ENCODE results near the gene TFCP2L1. TPM values are rescaled to one million over a fixed set of nuclear protein-coding genes. Genes with fewer than 3 reads are reported as not detected.

Gene TFCP2L1
- total RNA-seq, 1 experiment from 2014 or later = 1.8 TPM

GRCh38 chr2:121287146-121287798 lies 2.3 kb upstream of the TFCP2L1 start:
- Histone ChIP-seq H3K27me3 (ENCODE audit: insufficient read depth, low read length) (peaks cover 10% of the 10 kb centered on the region; the same call in 1 of the 2 replicates), H4K8ac (replicated peaks; ENCODE audit: insufficient read length, low read depth, low read length) (no peak overlapping the region), H3K4me2 (ENCODE audit: insufficient read depth, insufficient read length, low read length) (no peak overlapping the region), H2BK120ac (ENCODE audit: low read depth, low read length, poor library complexity, severe bottlenecking) (no peak overlapping the region), H2BK20ac (ENCODE audit: low read depth, low read length, poor library complexity, severe bottlenecking) (no peak overlapping the region), H4K91ac (ENCODE audit: insufficient read length, low read depth, low read length) (no peak overlapping the region), H3K23me2 (ENCODE audit: insufficient read length, low read depth, low read length, poor library complexity, severe bottlenecking) (peaks cover 3% of the 10 kb centered on the region), H3K9ac (ENCODE audit: extremely low read depth, insufficient read length, low read length) (no peak overlapping the region), H2BK15ac (ENCODE audit: low read depth, low read length) (no peak overlapping the region), H2AFZ (ENCODE audit: low read length) (no peak overlapping the region), H2BK5ac (ENCODE audit: insufficient read length, low read length) (no peak overlapping the region), H2AK5ac (ENCODE audit: insufficient read length, low read length) (no peak overlapping the region), H3K4ac (ENCODE audit: low read depth, low read length) (no peak overlapping the region), H3K4me1 (ENCODE audit: insufficient read depth, low read length) (no peaks in the 10 kb centered on the region), H3K56ac (ENCODE audit: insufficient read length, low read depth, low read length) (no peak overlapping the region), H3K27ac (ENCODE audit: insufficient read length, low read depth, low read length) (no peak overlapping the region), H3K14ac (ENCODE audit: insufficient read depth, low read length) (no peak overlapping the region; the same call in 1 of the 2 replicates), H3K9me3 (ENCODE audit: control insufficient read depth, low read depth, low read length) (no peaks in the 10 kb centered on the region), H3K18ac (ENCODE audit: insufficient read length, low read depth, low read length) (no peak overlapping the region), H3K23ac (ENCODE audit: insufficient read length, low read depth, low read length) (no peak overlapping the region), H3K79me2 (ENCODE audit: insufficient read depth, low read length) (no peaks in the 10 kb centered on the region), H2BK12ac (ENCODE audit: insufficient read length, low read depth, low read length) (no peak overlapping the region), H4K20me1 (ENCODE audit: control insufficient read depth, insufficient read depth, insufficient read length) (no peaks in the 10 kb centered on the region), H4K5ac (ENCODE audit: insufficient read length, low read depth, low read length) (no peak overlapping the region), H3T11ph (ENCODE audit: low read length) (no peak overlapping the region), H3K79me1 (ENCODE audit: insufficient read depth, low read depth, low read length, poor library complexity, severe bottlenecking) (no peaks in the 10 kb centered on the region)
- H3K9me3 Mint-ChIP-seq = peaks cover 0 to 3% of the 10 kb centered on the region in 2 experiments; a peak in 2 of 5 replicates
- H3K36me3 Mint-ChIP-seq (ENCODE audit: insufficient read depth in 1 of 3, low read depth in 3 of 3) = no peaks in the 10 kb centered on the region
- no CpG with 5 or more reads among the region's 9 CpGs for WGBS (ENCODE audit: extremely low coverage, insufficient read length, low lambda C conversion rate)
- H3K27ac Mint-ChIP-seq = peak overlapping the region in 1 of 3 experiments; percentile 70; a peak in 1 of 7 replicates
- peaks cover 49% of the 10 kb centered on the region for H3K27me3 Mint-ChIP-seq (ENCODE audit: low read depth)
- TF ChIP-seq, protein P1, sequence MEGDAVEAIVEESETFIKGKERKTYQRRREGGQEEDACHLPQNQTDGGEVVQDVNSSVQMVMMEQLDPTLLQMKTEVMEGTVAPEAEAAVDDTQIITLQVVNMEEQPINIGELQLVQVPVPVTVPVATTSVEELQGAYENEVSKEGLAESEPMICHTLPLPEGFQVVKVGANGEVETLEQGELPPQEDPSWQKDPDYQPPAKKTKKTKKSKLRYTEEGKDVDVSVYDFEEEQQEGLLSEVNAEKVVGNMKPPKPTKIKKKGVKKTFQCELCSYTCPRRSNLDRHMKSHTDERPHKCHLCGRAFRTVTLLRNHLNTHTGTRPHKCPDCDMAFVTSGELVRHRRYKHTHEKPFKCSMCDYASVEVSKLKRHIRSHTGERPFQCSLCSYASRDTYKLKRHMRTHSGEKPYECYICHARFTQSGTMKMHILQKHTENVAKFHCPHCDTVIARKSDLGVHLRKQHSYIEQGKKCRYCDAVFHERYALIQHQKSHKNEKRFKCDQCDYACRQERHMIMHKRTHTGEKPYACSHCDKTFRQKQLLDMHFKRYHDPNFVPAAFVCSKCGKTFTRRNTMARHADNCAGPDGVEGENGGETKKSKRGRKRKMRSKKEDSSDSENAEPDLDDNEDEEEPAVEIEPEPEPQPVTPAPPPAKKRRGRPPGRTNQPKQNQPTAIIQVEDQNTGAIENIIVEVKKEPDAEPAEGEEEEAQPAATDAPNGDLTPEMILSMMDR (conservative IDR thresholded peaks at IDR 0.05) = no peak
- DNase-seq = no peak
- H3K4me1 Mint-ChIP-seq = peaks cover 7 to 10% of the 10 kb centered on the region in 2 experiments
- no peak overlapping the region for H3K4me3 Mint-ChIP-seq

All from H9 (cell line).